ENCODE data around the gene BABAM2.

Gene BABAM2

DNA sequence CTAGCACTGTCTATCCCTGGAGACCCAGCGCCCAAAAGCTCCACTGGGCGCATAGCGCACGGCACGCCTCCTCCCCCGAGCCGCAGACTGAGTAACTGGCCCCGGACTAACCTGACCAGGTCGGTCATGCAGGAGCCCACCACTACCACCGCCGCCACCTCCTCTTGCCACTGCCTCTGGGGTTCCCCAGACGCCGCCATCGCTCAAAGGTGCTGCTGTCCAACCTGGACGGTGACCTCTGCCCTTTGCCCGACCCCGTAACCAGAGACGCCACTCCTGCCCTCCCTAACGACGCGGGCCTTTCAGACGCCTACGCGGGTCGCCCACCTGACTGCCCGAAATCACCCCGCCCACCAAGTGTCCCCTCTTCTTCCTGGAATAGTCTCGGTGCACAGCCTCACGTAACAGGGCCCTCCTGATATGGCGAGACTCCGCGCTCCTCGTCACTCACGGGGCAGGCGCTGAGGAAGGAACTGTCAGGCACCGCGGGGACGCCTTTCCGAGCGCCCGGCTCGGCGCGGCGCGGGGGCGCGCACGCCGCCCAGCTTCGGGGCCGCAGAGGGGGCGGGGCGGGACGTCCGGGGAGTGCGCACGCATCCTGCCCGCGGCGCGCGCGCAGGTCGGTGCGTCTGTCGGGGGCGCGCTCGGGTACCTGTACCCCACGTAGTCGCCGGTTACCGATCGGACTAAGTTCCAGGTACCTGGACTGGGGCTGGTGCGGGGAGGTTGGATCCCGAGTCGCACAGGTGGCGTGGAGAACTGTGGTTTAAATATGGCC is at the start of gene BABAM2, which contains the start of gene RBKS (continued):
- no peak for TF ChIP-seq ZNF148 (tag by site-specific recombination; IDR thresholded peaks at IDR 0.05; ENCODE audit: borderline replicate concordance)
- TF ChIP-seq ZNF830 (tag by site-specific recombination; IDR thresholded peaks at IDR 0.05; ENCODE audit: low read depth), result no peak
- TF ChIP-seq ZNF211 (tag by site-specific recombination; IDR thresholded peaks at IDR 0.05; ENCODE audit: low read depth), result no peak
- TF ChIP-seq ZNF677 (tag by site-specific recombination; IDR thresholded peaks at IDR 0.05), result no peak
- no peak for TF ChIP-seq ZNF837 (tag by site-specific recombination; IDR thresholded peaks at IDR 0.05)
- TF ChIP-seq PATZ1 (tag by site-specific recombination; IDR thresholded peaks at IDR 0.05), result 0 out of 2 replicates have a peak, but pooled peaks have one; percentile 14
- TF ChIP-seq, protein P1, sequence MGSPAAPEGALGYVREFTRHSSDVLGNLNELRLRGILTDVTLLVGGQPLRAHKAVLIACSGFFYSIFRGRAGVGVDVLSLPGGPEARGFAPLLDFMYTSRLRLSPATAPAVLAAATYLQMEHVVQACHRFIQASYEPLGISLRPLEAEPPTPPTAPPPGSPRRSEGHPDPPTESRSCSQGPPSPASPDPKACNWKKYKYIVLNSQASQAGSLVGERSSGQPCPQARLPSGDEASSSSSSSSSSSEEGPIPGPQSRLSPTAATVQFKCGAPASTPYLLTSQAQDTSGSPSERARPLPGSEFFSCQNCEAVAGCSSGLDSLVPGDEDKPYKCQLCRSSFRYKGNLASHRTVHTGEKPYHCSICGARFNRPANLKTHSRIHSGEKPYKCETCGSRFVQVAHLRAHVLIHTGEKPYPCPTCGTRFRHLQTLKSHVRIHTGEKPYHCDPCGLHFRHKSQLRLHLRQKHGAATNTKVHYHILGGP (tag by site-specific recombination; IDR thresholded peaks at IDR 0.05), result no peak
- TF ChIP-seq, protein P2, sequence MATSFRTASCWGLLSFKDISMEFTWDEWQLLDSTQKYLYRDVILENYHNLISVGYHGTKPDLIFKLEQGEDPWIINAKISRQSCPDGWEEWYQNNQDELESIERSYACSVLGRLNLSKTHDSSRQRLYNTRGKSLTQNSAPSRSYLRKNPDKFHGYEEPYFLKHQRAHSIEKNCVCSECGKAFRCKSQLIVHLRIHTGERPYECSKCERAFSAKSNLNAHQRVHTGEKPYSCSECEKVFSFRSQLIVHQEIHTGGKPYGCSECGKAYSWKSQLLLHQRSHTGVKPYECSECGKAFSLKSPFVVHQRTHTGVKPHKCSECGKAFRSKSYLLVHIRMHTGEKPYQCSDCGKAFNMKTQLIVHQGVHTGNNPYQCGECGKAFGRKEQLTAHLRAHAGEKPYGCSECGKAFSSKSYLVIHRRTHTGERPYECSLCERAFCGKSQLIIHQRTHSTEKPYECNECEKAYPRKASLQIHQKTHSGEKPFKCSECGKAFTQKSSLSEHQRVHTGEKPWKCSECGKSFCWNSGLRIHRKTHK (tag by site-specific recombination; IDR thresholded peaks at IDR 0.05), result no peak
- TF ChIP-seq GLIS1 (tag by site-specific recombination; IDR thresholded peaks at IDR 0.05), result peak; percentile 40
- TF ChIP-seq, protein P3, sequence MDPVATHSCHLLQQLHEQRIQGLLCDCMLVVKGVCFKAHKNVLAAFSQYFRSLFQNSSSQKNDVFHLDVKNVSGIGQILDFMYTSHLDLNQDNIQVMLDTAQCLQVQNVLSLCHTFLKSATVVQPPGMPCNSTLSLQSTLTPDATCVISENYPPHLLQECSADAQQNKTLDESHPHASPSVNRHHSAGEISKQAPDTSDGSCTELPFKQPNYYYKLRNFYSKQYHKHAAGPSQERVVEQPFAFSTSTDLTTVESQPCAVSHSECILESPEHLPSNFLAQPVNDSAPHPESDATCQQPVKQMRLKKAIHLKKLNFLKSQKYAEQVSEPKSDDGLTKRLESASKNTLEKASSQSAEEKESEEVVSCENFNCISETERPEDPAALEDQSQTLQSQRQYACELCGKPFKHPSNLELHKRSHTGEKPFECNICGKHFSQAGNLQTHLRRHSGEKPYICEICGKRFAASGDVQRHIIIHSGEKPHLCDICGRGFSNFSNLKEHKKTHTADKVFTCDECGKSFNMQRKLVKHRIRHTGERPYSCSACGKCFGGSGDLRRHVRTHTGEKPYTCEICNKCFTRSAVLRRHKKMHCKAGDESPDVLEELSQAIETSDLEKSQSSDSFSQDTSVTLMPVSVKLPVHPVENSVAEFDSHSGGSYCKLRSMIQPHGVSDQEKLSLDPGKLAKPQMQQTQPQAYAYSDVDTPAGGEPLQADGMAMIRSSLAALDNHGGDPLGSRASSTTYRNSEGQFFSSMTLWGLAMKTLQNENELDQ (tag by site-specific recombination; IDR thresholded peaks at IDR 0.05; ENCODE audit: low read depth), result no peak
- no peak for TF ChIP-seq REPIN1 (tag by site-specific recombination; IDR thresholded peaks at IDR 0.05; ENCODE audit: low read depth)
- TF ChIP-seq ZSCAN4 (tag by site-specific recombination; IDR thresholded peaks at IDR 0.05), result peak; percentile 46; the same call in 1 of the 2 replicates
- TF ChIP-seq ZNF654 (tag by site-specific recombination; IDR thresholded peaks at IDR 0.05; ENCODE audit: low read depth), result no peak
- TF ChIP-seq ZNF560 (tag by site-specific recombination; IDR thresholded peaks at IDR 0.05; ENCODE audit: borderline replicate concordance), result no peak
- peak; percentile 57; the same call in 1 of the 2 replicates for TF ChIP-seq INSM2 (tag by site-specific recombination; IDR thresholded peaks at IDR 0.05)
- TF ChIP-seq, protein P4, sequence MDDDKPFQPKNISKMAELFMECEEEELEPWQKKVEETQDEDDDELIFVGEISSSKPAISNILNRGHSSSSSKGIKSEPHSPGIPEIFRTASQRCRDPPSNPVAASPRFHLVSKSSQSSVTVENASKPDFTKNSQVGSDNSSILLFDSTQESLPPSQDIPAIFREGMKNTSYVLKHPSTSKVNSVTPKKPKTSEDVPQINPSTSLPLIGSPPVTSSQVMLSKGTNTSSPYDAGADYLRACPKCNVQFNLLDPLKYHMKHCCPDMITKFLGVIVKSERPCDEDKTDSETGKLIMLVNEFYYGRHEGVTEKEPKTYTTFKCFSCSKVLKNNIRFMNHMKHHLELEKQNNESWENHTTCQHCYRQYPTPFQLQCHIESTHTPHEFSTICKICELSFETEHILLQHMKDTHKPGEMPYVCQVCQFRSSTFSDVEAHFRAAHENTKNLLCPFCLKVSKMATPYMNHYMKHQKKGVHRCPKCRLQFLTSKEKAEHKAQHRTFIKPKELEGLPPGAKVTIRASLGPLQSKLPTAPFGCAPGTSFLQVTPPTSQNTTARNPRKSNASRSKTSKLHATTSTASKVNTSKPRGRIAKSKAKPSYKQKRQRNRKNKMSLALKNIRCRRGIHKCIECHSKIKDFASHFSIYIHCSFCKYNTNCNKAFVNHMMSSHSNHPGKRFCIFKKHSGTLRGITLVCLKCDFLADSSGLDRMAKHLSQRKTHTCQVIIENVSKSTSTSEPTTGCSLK (tag by site-specific recombination; IDR thresholded peaks at IDR 0.05), result no peak
- TF ChIP-seq ZBTB8A (tag by site-specific recombination; IDR thresholded peaks at IDR 0.05), result peak; percentile 97
- TF ChIP-seq HIC1 (tag by site-specific recombination; IDR thresholded peaks at IDR 0.05), result peak; percentile 25; the same call in 1 of the 2 replicates
- no peak for TF ChIP-seq ZNF555 (tag by site-specific recombination; conservative IDR thresholded peaks at IDR 0.05)
- no peak for TF ChIP-seq ZNF544 (tag by site-specific recombination; IDR thresholded peaks at IDR 0.05)
